ELR (cell line): ENCODE results near the gene RTTN.
A peak's percentile ranks its signal among the peaks of the same experiment; 100 is the strongest.

Experiments
- DNase-seq: peaks from one replicate; pipeline ENCODE4 v3.0.0-alpha.2; 2015; ENCODE audit warnings: low read depth

Gene RTTN

DNA sequence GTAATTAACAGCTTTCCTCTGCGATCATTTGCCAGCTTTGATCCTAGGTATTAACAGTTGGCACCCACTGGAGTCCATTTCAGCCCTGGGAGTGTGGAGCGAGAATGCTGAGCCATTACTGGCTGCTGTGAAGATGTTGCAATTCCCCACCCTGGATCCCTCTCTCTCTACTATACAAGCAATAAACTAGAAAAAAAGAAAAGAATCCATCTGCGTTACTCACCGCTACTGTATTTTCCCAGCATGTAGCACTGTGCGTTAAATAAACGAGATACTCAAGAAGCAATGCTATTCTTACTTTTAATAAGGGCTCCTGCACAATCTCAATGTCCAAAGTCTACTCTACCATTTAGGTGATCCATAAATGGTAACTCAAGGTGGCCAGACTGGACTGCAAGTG is 8.5 kb downstream of the RTTN start:
- no peak for DNase-seq

DNA sequence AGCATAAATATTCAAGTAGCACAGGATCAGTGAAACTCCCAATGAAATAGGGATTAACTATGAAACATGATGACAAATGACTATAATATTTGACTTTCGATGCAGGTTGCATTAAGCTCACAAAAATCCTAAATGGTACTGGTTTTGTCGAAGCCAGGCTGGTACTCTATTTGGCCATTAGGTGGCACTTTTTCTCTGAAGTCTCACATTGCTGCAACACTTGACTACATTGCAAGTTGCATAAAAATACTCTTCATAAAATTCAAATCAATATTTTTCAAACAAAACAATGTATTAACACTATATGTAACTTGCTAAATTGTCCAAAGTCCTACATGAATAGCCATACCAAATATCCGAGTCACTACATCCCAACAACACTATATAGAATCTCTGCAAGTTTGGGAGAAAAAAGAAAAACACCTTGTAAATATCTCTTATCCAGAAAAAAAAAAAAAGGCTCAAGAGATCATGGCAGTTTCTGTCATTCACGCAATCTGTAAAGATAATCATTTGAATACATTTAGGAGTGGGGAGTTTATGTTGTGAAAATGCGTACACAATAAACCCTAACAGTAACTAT is 9.5 kb downstream of the RTTN start:
- DNase-seq = peak; percentile 71

DNA sequence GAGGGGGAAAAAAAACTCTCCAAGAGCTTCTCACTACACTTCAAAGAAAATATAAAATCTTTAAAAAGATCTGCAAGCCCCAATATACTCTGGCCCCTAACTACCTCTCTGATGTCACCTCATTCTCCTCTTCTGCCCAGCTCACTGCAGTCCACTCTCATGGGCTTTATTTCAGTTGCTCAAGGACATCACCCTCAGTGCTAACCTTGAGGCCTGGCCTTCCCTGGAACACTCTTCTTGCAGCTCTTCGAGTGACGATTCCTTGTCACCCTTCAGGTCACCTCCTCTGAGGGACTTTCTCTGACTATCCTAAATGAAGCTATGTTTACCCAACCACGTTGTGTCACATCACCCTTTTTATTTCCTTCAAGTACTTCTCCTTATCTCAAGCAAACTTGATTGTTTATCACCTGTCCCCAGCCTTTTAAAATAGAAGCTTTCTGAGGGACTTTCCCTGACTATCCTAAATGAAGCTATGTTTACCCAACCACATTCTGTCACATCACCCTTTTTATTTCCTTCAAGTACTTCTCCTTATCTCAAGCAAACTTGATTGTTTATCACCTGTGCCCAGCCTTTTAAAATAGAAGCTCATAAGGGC is 10.4 kb downstream of the RTTN start:
- DNase-seq = no peak

DNA sequence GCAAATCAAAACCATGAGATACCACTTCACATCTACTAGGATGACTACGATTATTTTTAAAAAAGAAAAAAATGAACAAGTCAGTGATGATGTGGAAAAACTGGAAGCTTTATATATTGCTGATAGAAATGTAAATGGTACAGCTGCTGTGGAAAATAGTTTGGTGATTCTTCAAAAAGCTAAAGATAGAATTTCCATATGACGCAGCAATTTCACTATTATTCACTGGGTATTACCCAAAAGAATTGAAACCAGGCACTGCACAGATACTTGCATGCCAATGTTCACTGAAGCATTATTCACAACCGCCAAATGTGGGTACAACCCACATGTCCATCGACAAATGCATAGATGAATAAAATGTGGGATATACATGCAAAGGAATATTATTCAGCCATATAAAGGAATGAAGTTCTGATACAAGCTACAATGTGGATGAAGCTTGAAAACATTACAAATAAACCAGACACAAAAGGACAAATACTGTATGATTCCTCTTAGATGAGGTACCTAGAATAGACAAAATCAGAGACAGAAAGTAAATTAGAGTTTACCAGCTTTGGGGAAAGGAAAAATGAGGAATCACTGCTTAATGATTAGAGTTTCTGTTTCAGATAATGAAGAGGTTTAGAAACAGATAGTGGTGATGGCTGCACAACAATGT is 11.1 kb downstream of the RTTN start:
- DNase-seq = no peak

GRCh38 chr18:70190529-70190928 is 15.0 kb downstream of the RTTN start:
- DNase-seq = peak; percentile 38

- DNase-seq = no peak
Measured at GRCh38 chr18:70188113-70188512, 17.4 kb downstream of the RTTN start.

DNA sequence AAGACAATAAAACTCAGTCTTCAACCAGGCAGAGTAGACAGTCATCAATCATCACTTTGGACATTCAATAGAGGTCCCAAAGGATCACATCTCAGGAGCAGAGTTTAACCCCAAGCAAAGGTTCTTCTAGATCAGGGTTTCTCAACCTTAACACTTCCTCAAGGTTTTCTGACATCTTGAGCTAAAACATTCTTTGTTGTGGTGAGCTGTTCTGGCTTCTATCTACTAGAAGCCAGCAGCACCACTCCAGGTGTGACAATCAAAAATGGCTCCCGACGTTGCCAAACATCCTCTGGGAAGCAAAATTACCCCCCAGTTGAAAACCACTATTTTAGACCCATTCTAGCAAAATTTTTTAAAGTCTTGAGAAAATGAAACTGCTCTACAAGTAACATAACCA is 22.0 kb downstream of the RTTN start:
- no peak for DNase-seq

DNA sequence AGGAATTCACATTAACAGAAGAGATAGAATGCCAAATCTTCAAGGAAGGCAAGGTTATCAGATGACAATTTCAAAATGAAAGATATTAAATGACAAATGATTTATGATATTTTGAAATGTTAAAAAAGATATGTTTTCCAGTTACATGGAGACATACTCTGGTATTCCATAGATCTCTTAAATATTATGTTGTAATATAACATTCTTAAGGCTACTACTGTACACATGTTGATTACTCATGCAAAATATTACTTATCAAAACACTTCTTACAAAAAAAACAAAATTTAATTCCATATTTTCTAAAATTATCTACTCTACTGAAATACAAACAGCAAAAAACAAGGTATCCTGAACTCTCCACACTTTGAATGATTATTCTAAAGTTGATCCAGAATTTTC is 22.9 kb downstream of the RTTN start:
- peak; percentile 49 for DNase-seq

GRCh38 chr18:70181725-70182124 is 23.8 kb downstream of the RTTN start:
- DNase-seq = no peak

DNA sequence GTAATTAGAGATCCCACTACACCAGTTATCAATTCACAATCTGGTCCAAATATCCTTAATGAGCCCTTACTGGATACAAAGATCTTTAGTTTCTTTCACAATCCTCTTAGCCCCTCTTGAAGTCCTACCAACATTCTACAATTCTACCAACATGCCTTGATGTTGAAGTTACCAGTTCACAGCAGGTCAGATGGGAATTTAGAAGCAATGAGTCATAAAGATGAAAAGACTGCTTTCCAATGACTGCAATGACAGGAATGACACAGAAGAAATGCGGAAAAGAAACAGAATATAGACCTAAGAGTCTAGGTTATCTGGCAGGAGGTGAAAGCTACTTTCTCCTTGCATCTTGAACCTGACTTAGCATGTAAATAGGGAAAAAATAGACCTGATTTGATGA is 24.5 kb downstream of the RTTN start:
- DNase-seq = peak; percentile 92

DNA sequence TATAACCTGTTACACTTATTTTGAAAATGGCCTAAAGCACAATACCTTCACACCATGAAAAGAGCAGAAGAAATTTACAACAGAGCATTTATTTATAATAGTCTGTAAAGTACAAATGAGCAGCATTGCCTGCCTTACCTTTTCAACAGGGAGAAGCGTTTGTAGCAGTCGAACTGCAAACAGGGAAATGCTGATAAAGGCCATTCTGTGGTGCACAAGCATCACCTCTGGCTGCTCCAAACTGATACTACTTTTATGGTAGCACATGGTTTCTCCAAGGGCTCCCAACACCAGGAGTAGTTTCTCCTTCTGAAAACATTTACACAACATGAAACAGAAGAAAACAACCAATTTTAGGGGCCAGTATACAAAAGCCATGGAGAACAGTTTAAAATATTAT is 28.9 kb downstream of the RTTN start:
- DNase-seq = no peak

DNA sequence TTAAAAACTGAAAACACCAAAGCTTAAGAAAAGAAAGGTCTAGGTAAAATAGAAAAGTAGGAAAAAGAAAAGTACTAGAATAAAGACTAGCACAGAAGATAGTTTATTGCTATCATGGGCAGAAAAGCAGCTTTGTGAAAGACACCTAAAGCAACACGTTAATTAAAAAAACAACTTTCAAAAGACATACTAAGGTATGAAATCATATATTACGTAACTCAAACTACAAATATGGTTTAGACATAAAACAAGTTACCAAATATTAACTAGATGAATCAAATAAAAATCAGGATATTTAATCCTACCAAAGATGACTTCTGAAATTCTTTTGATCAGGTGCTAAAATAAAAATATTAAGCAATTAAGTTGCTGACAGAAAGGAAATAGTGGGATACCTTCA is 30.3 kb downstream of the RTTN start:
- no peak for DNase-seq

DNA sequence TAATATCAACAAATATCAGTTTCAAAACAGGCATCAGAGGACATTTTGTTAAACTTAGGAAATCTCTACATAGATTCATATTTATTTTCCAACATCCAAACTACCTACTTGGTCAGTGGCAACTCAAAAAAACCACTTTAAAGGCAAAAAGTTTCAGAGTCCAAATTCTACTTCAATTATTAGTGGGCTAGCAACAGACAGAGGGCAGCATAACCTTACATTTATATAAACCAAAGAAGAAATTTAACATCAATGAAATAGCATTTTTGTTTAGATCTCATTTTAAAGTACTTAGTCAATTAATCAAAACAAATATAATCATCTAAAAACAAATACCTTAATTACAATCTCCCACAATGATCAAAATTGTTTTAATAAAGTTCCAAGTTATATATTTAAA is 33.3 kb downstream of the RTTN start:
- DNase-seq = peak; percentile 44

DNA sequence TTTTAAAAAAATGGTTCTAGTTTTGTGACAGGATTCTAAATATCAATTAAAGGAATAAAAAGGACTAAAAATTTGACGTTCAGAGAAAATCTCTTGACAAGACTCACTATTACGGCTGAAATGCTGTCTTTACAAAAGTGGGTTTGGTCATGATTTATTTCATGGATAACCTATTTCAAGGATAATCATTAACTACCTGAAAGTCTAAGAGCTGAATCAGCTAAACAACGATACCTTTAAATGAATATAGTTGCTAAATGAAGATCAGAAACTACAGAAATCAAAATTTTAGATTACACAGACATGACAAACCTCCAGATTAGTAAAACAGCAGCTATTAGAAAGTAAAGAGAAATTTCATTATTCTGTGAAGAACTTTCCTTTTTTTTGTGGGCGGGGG is 35.7 kb downstream of the RTTN start:
- no peak for DNase-seq

DNA sequence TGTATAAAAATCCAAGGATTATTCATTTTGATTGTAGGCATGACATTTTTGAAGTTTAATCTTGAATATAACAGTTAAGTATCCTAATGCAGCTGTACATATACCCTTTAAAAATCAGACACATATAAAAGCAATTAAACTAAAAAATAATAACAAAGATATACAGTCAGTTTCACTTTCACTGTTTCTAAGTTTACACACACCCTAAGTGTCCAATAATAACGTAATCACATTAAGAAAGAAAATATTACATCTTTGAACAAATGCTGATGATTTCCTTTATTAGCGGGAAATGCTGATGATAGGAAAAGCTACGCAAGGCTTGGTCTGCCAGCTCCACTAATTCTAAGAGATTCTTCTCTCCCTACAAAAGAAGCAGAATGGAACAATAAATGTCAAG is 38.8 kb downstream of the RTTN start:
- DNase-seq = no peak

DNA sequence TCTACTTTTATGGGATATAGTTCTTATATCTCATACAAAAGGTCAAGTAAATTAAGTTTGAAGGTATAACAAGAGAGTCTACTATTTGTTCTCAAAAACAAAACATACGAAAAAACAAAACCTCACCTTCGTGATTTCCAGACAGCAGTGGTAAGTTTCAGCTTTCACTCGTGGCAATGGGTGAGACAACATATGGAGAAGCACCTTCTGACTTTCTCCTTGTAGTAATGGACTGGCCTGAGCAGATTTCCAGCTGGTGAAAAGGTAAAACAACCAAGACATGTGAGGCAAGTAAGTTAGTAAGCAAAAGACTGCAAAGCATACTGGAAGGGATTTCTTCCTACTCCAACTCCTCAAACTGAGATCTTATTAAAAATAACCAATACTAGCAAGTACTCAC is 39.6 kb downstream of the RTTN start:
- DNase-seq = no peak

GRCh38 chr18:70160073-70160678 is 45.3 kb downstream of the RTTN start:
- peak; percentile 68 for DNase-seq

DNA sequence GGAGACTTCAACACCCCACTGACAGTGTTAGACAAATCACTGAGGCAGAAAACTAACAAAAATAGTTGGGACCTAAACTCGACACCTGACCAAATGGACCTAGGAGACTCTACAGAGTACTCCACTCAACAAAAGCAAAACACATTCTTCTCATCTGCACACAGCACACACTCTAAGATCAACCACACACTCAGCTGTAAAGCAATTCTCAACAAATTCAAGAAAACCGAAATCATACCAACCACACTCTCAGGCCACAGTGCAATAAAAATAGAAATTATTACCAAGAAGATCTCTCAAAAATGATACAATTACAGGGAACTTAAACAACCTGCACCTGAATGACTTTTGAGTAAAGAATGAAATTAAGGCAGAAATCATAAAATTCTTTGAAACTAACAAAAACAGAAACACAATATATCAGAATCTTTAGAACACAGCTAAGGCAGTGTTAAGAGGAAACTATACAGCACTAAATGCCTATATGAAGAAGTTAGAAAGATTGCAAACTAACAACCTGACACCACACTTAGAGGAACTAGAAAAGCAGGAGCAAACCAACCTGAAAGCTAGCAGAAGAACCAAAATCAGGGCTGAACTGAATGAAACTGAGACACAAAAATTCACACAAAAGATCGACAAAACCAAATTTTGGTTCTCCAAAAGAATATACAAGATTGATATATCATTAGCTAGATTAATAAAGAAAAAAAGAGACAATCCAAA is 46.3 kb downstream of the RTTN start:
- DNase-seq = no peak

DNA sequence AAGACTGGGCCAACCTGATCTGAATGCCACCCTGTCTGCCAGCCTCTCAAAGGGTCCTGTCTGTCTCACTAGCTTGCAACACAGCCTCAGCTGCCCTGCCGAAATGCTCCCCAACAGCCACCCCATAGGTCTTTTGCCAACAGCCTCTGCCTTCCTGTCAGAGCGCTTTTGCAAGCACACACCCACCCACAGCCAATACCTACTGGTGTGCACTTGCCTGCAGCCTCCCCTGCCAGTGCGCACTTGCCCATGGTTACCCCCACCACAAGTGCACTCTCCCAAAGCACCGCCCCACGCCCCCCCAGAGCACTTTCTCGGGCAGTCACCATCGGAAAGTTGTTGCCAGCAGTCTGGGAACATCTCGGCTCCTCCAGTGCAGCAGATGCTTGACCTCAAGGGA is 48.6 kb downstream of the RTTN start:
- no peak for DNase-seq

DNA sequence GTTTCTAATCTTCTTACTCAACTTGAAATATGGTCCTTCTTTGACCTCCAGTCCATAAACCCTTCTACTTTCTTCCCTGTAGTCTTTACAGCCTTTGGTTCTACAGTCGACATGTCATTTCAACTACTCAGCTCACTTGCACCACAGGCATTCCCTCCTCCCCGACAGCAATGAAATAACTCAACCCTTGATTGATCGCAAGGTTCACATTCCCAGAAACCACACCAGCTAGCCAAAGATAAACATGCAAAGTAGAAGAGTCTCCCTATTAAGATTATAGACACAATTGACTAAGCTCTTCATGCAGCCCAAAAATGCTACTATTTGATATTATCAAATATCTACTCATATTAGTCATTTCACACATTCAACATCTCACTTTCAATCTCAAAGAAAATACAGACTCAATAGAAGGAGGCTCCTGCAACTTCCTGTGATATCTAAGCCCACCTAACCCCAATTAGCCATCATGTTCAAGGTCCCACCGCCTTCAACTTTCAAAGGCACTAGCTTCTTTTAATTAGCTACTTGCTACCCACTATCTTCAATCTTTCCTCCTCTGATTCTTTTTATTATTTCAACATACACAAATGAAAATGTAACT is 50.8 kb downstream of the RTTN start:
- peak; percentile 86 for DNase-seq

- DNase-seq = no peak
Measured at GRCh38 chr18:70151614-70152013, 53.9 kb downstream of the RTTN start.

GRCh38 chr18:70149616-70150301 is 55.7 kb downstream of the RTTN start:
- no peak for DNase-seq
